Measurements from ENCODE around the gene ZFYVE26. TPM values are rescaled to one million over a fixed set of nuclear protein-coding genes. Genes with fewer than 3 reads are reported as not detected.

Gene ZFYVE26
- total and polyA plus RNA-seq, 2 of the 8 experiments (the other 6 are each of a cell fraction or from before 2014, with no cell fraction given) = 13.0 to 23.3 TPM

GRCh38 chr14:67759916-67760315, 56.5 kb downstream of the ZFYVE26 start:
- no peak overlapping the region for H3K14ac ChIP-seq (ENCODE audit: insufficient read length)
- H3K4me3 ChIP-seq (ENCODE audit: extremely low read depth in 1 of 4, insufficient read depth in 2 of 4, low read depth in 3 of 4, low read length in 4 of 4) = no peak overlapping the region
- H3K18ac ChIP-seq (ENCODE audit: extremely low read depth, low read length) = no peak overlapping the region
- H3K56ac ChIP-seq (replicated peaks; ENCODE audit: insufficient read length, low read depth, low read length) = no peak overlapping the region
- peaks cover 0 to 2% of the 10 kb centered on the region in 2 experiments for H4K20me1 ChIP-seq (replicated peaks in 1 of 2; ENCODE audit: control insufficient read depth in 1 of 2, insufficient read depth in 2 of 2, low read length in 2 of 2)
- H3K9ac ChIP-seq (replicated peaks in 1 of 4; ENCODE audit: extremely low read depth in 1 of 4, low read depth in 3 of 4, low read length in 3 of 4) = no peak overlapping the region
- no peaks in the 10 kb centered on the region for H3K79me1 ChIP-seq (ENCODE audit: low read depth, low read length)
- CTCF ChIA-PET (ENCODE audit: partially characterized antibody) = no interaction called here
- WGBS, 2 experiments (ENCODE audit: extremely low coverage in 1 of 2, insufficient coverage in 1 of 2, insufficient read length in 1 of 2, insufficient replicate concordance in 2 of 2, low coverage in 1 of 2, low lambda C conversion rate in 2 of 2, missing lambda C conversion rate in 1 of 2) = 85% methylated on average over 2 of the region's 2 CpGs; no CpG with 5 or more reads in 1 of the 2 experiments
- H4K8ac ChIP-seq (ENCODE audit: extremely low read depth, insufficient read depth, low read length) = no peak overlapping the region
- H2BK120ac ChIP-seq (replicated peaks; ENCODE audit: low read depth, low read length) = no peak overlapping the region
- no peak overlapping the region for H3K23ac ChIP-seq (ENCODE audit: insufficient read length)
- no peak overlapping the region for H3K4me2 ChIP-seq (ENCODE audit: insufficient read depth in 1 of 2, low read depth in 2 of 2, low read length in 2 of 2)
- H3K9me3 ChIP-seq (ENCODE audit: insufficient read depth in 2 of 2, low read depth in 1 of 2, low read length in 1 of 2) = no peaks in the 10 kb centered on the region
- no peak overlapping the region for H2AK5ac ChIP-seq (ENCODE audit: low read depth, low read length)
- no peak overlapping the region for H2AFZ ChIP-seq (ENCODE audit: low read length)
- peaks cover 2 to 41% (median 32%) of the 10 kb centered on the region in 4 experiments for H3K36me3 ChIP-seq (ENCODE audit: control insufficient read depth in 2 of 4, insufficient read depth in 4 of 4, low read length in 3 of 4)
- no peak overlapping the region for H3K27ac ChIP-seq (ENCODE audit: low read depth, low read length)
- POLR2A ChIA-PET (ENCODE audit: partially characterized antibody) = interaction anchor here (0.9 to 1.5 kb wide), 3 partner anchors 10 to 400 kb away, joined by 4 read pairs; partner anchors contain the start of gene ATP6V1D
- no peak overlapping the region for H2BK12ac ChIP-seq (ENCODE audit: low read depth, low read length)
- TF ChIP-seq YY1 (IDR thresholded peaks at IDR 0.05; ENCODE audit: low read depth, low read length) = no peak
- H2BK5ac ChIP-seq (ENCODE audit: low read depth, low read length) = no peak overlapping the region
- FAIRE-seq = no peak
- H4K5ac ChIP-seq (ENCODE audit: insufficient read length, low read depth, low read length) = no peak overlapping the region
- H3K27me3 ChIP-seq (replicated peaks in 1 of 4; ENCODE audit: control insufficient read depth in 3 of 4, extremely low read depth in 1 of 4, insufficient read depth in 3 of 4, low read length in 3 of 4) = no peaks in the 10 kb centered on the region
- no peak overlapping the region for H4K91ac ChIP-seq (replicated peaks; ENCODE audit: insufficient read length, low read length)
- no peak overlapping the region for H3K4ac ChIP-seq (replicated peaks; ENCODE audit: insufficient read length, low read depth, low read length)
- no peaks in the 10 kb centered on the region for H3K79me2 ChIP-seq (ENCODE audit: control insufficient read depth in 1 of 2, insufficient read depth in 2 of 2, low read length in 2 of 2)
- no peak overlapping the region for H2BK15ac ChIP-seq (ENCODE audit: low read length)
- no peak for DNase-seq (ENCODE audit: low read depth in 1 of 2, low spot score in 2 of 2)
- H2BK20ac ChIP-seq (ENCODE audit: low read length) = no peak overlapping the region
- no peaks in the 10 kb centered on the region for H3K23me2 ChIP-seq (ENCODE audit: low read depth, low read length)
- no peaks in the 10 kb centered on the region for H3K4me1 ChIP-seq (replicated peaks in 1 of 4; ENCODE audit: control insufficient read depth in 3 of 4, insufficient read depth in 4 of 4, low read length in 3 of 4)

All from H1 (cell line).